HK-2 (cell line): ENCODE measurements around the gene RIN3.

Experiments
- DNase-seq: peaks from one replicate; pipeline ENCODE4 v3.0.0-alpha.2; 2018; ENCODE audit not compliant: unreplicated experiment

Gene RIN3, protein sequence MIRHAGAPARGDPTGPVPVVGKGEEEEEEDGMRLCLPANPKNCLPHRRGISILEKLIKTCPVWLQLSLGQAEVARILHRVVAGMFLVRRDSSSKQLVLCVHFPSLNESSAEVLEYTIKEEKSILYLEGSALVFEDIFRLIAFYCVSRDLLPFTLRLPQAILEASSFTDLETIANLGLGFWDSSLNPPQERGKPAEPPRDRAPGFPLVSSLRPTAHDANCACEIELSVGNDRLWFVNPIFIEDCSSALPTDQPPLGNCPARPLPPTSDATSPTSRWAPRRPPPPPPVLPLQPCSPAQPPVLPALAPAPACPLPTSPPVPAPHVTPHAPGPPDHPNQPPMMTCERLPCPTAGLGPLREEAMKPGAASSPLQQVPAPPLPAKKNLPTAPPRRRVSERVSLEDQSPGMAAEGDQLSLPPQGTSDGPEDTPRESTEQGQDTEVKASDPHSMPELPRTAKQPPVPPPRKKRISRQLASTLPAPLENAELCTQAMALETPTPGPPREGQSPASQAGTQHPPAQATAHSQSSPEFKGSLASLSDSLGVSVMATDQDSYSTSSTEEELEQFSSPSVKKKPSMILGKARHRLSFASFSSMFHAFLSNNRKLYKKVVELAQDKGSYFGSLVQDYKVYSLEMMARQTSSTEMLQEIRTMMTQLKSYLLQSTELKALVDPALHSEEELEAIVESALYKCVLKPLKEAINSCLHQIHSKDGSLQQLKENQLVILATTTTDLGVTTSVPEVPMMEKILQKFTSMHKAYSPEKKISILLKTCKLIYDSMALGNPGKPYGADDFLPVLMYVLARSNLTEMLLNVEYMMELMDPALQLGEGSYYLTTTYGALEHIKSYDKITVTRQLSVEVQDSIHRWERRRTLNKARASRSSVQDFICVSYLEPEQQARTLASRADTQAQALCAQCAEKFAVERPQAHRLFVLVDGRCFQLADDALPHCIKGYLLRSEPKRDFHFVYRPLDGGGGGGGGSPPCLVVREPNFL

GRCh38 chr14:92513204-92513965, at the start of gene RIN3:
TSS of gene RIN3 (plus strand) at chr14:92513781. CDS start at chr14:92513933, 152 bp downstream.
- peak; percentile 70 for DNase-seq

DNA sequence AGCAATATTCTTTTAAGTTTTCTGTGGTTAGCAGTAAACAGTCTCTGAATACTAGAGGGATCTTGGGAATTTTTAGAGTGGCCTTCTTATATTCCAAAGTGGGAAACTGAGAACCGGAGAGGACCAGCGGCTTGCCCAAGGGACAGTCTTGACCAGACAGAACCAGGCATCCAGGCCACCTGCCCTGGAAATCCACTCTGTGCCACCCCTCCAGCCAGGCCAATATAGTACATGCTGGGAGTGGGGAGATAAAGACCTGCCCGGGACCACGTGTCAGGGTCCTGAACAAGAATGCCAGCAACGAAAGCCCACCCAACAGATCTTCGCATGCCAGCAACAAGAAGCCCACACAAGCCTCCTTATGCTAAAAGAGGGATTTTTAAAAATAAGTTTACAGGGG, 49.4 kb upstream of the RIN3 start:
- DNase-seq = no peak

DNA sequence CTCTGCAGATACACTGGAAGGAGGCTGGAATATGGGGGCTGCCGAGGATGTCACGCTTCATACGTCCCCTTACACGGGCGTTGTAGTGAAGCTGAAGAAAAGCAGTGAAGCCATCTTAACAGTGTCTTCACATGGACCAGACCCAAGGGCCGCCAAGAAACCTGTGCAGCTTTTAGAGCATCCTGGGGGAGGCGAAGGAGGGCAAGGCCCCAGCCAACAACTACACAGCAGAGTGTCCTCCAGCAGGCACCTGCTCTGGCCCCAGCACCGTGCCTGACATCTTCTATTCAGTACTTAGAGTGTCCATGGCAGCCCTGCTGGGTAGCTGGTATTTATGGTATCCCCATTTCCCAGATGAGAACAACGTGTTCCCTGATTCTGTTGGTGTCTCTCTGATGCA, 48.9 kb upstream of the RIN3 start:
- DNase-seq = no peak

DNA sequence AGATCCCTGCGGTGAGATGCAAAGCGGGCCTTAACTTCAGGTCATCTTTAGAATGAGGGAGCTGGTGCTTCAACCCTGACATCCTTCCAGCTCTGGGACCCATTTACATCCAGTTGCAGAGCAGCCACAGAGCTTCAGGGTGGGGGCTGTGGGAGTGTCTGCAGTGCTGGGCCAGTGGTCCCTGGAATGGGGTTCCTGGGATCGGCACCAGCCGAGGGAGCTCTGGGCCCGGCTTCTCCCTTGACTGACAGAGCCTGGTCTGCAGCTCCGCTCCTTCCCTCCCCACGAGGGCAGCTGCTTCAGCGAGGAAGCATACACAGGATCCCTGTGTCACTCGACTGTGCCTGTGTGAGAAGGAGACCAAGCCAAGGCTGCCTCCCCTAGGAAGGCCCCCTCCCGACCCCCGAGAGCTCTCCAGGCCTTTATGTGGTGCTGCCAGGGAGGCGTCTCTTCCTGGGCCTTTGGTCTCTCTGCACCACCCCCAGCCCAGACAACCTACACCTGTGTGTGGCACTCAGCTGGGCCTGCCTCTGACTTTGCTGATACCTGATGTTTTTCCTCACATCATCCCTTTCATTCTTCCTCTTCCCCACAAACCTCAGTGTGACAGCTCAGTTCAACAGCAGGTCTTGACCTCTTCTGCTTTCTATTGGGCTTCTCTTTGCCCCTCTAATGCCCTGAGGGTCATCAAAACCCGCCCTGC, 48.1 kb upstream of the RIN3 start:
- no peak for DNase-seq

- no peak for DNase-seq
Measured at GRCh38 chr14:92466059-92466458, 47.5 kb upstream of the RIN3 start.

DNA sequence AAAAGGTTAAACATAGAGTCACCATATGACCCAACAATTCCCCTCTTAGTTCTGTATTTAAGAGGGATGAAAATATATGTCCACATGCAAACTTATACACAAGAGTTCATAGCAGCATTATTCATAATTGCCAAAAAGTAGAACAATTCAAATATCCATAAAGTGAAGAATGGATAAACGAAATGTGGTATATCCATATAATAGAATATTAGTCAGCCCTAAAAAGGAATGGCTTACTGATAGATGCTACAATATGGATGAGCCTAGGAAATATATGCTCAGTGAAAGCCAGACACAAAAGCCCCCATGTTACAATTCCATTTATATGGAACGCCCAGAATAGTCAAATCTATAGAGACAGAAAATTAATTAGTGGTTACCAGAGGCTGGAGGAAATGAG, 44.1 kb upstream of the RIN3 start:
- DNase-seq = no peak

GRCh38 chr14:92470215-92470614, 43.4 kb upstream of the RIN3 start:
- DNase-seq = no peak

- no peak for DNase-seq
Measured at GRCh38 chr14:92470811-92471210, 42.8 kb upstream of the RIN3 start.

GRCh38 chr14:92471919-92472318, 41.7 kb upstream of the RIN3 start:
- DNase-seq = peak; percentile 22

DNA sequence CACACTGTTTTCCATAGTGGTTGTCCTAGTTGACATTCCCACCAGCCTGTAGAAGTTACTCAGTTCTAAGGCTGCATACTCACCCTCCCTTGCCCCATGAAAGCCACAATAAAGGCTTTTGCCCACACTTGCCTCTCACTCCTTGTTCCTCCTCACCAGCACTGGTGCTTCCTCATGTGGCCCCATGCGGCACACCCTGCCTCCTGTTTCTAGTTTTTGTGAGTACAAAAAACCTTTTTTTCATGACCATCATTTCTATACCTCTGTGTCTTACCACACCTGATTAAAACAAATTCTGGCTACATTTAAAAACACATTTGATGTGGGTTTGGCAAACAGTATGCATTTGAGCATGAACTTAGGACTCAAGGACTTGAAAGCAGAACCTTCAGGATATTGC, 40.7 kb upstream of the RIN3 start:
- no peak for DNase-seq

DNA sequence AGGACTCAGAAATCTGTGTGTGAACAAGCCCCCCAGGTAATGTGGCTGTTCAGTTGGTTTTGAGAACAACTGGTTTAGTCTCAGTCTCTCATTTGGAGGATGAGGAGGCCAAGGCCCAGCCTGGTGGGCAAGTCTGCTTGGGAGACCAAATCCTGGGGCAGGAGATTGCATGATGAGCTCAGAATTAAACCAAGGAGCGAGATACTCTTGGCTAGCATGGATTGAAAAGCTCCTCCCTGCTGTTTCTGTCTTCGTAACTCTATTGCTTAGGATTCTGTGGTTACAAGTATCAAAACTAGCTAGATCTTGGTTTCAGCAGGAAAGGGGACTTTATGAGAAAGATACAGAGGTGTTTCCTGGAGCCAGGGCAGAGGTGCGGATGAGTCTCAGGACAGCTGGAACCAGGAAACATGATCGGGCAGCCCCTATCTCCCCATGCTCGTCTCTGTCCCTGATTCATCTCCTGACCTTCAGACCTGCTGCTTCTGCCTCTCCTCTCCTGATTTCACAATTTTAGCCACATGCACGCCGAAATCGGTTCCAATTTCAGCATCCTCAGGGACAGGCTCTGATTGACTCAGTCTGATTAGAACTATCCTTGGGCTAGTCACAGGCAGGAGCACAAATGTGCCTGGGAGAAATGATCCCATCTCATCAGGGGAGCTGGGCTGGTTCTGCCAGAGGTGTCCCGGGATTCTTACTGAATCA, 40.2 kb upstream of the RIN3 start:
- no peak for DNase-seq

GRCh38 chr14:92473969-92474535, 39.5 kb upstream of the RIN3 start:
- no peak for DNase-seq

DNA sequence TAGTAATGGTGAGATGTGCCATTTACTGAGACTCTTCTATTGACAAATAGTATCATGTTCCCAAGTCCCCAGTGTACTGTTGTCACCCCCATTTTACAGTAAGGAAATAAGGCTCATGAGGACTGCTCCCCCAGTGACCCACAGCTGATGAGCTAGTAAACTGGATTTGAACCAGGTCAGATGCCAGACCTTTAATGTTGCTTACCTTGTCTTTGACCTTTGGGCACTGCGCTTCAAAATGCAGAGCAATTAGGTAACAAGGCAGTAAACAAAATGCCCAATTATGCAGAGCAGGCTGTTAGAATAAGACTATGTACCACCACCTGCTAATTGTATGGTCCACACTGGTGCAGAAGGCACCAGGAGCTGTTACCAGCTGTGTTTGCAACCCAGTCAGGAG, 38.5 kb upstream of the RIN3 start:
- no peak for DNase-seq

DNA sequence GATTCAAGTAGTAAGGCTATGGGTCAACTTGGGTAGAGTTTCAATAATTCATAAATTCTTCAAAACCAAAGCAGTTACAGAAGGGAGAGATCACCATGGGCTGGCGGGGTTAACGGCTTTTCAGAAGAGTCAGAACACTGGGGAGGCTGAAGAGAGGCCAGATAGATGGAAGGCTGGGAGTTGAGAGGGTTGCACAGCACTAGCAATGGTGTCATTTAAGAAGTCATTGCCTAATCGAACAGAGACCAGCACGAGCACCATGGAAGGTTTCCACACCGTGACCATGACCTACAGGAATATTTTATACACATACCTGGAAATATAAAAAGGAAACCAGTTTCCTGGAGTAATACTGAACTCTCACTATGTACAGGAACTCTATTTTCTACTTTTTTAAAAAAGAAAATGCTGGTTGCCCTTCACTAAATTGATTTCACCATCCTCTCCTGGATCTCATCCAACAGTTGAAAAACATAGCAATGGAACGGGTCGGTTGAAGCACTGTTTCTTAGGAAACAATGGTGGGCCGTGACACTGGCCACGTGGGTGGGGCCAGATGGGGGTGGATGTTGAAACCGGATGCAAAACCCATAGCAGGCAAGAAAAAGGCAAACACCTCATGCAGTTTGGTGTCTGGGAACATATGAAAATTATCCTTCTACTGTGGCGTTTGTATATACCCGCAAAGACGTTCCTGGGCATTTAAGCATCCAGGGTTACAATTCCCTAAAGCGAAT, 38.0 kb upstream of the RIN3 start:
- DNase-seq = no peak

- DNase-seq = no peak
Measured at GRCh38 chr14:92480856-92481255, 32.7 kb upstream of the RIN3 start.

DNA sequence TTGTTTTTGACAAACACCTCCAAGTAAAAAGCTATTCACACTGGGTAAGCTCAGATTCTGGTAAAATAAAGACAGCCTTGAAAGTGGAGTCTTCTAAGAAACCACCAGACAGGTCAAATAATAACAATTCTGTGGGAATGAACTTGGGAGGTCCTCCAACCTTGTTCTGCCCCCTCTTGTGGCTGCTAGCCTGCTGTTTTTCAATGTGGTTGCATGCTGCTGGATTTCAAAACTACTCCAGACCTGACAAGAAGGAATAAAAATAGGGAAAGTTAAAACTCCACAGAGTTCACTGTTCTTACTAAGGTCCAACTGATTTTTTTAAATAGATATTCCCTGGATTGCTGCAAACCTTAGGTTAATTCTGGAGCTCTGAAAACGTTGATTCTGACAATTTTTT, 32.2 kb upstream of the RIN3 start:
- no peak for DNase-seq

DNA sequence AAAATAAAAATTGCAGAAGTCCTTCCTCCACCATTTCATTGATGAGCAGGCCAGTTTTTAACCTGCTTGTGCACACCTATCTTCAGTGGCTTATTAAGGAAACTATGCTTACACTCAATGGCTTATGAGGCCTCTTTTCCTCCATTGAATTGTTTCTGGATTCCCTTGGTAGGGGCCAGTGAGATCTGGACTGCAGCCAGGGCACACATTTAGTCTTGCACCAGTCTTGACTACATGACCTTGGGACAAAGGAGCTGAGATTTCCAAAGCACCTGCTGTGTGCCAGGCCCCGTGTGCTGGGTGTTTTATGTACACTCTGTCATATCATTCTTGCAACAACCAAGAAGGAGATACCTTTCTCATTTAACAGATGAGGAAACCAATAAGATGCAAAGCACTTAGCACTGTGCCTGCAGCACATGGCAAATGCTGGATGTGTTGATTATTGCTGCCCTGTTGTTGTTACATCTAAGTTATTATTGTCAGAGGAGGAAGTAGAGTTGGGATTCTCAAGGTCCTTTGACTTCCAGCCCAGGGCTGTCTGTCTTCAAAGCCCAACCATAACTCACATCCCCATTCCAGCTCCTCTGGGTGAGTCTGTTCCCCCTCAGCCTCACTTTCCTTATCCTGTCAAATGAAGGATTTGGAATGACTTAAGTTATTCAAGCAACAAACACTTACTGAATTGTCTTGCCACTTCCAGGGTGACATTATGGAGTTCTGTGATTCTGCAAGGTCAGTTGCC, 31.6 kb upstream of the RIN3 start:
- DNase-seq = no peak

- DNase-seq = no peak
Measured at GRCh38 chr14:92482621-92483319, 30.8 kb upstream of the RIN3 start.
